Amygdala (tissue), 56 donors: ENCODE measurements around the gene TMEM108.
A peak's percentile ranks its signal among the peaks of the same experiment; 100 is the strongest.

Experiments
- DNase-seq, 56 donors: peaks; one replicate each; lab custom pipeline; 2025; lab: John Stamatoyannopoulos, UW

Gene TMEM108

DNA sequence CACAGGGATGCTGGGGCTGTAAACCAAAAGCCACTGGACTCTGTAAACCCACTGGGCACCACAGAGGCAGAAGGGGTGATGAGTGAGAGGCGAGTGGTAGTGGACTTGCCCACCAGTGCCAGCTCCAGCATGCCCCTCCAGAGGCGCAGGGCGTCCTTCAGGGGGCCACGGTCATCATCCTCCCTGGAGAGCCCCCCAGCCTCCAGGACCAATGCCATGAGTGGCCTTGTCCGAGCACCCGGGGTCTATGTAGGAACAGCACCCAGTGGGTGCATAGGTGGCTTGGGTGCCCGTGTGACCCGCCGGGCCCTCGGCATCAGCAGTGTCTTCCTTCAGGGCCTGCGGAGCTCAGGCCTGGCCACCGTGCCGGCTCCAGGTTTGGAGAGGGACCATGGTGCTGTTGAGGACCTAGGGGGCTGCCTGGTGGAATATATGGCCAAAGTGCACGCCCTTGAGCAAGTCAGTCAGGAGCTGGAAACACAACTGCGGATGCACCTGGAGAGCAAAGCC, 361.9 kb downstream of the TMEM108 start, which contains the start of gene BFSP2:
Gene BFSP2 (plus strand): TSS at position 51 of the 510 bp plus-strand sequence. CDS start 28 bp downstream, at position 79.
- DNase-seq: no peak

DNA sequence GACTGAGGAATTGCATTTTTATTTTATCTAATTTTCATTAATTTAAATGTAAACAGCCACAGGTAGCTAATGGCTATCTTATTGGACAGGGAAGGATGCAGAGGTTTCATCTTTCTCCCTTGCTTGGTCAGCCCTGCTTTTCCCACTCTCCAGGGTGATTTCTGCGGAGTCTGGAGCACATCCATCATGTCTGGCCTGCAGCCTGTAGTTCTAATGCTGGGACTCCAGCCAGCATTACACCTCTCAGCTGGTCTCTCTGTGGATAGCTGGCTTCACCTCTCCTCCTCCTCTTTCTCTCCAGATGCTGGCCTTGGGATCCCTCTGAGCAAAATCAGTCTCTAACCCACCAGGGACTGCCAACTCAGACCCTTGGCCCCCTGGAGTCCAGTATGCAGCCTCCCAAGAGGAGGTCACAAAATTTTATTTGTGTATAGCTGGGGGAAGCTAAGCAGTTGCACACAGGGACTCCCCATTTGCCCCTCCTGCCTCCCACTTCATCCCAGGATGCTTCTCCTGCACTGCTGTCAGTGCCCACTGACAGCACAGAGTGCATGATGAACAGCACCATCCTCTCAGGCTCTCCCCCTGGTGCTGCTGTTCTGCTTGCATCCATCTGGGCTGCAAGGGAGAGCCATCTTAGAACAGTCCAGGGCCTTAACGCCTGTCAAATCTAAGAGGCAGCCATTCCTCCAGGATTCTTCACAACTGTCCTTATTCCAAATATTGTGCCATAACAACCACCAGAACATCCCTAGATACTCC, 363.4 kb downstream of the TMEM108 start:
- peak in 3 of 56 donors; percentile 16 to 35 (median 21) for DNase-seq

DNA sequence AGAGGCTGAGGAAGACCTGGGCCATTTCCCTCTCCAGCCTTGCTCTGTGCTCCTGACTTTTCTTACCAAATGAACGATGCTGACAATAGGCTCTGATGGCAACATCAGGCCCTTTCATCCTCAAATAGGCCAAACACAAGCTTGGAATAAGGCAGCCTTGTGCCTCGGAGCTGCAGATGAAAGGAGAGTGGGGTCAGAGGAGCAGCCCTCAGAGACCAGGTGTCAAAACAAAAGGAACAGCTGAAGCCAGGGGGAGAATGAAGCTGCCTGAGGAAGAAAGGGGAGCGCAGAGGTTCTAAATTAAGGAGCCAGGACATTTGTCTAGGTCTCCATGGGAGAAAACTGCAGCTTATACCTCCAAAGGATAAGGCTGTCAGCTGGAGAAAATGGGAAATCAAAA, 366.7 kb downstream of the TMEM108 start:
- DNase-seq: no peak

DNA sequence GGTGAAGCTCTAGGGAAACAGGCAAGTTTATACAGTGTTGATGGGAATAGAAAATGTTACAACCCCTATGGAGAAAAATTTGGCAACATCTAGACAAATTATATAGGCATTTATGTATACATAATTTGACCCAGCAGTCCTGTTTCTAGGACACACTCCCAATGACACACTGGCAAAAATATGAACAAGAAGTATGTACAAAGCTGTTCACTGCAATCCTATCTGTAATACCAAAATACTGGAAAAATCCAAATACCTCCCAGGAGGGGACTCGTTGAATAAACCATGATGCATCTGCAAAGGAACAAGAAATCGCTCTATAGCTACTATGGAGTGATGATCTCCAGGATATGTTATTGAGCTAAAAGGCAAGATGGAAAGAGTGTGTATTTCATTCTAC, 370.2 kb downstream of the TMEM108 start:
- DNase-seq: no peak

DNA sequence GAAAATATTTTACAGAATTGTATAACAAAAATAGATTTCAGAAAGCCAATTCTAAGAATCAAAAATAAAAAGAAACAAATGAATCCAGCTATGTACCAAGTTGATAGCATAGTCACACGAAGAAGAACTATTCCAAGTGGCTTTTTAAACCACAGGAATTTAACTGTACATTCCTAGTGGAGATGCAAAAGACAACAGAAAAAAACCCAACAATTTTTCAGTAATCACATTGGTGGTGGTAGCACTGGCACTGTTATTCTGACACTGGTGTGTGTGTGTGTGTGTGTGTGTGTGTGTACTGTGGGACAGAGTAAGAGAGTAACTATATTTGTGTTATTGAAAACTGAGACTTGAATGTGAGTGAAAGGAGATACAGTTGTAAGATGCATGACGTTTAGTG, 370.8 kb downstream of the TMEM108 start:
- no peak for DNase-seq

DNA sequence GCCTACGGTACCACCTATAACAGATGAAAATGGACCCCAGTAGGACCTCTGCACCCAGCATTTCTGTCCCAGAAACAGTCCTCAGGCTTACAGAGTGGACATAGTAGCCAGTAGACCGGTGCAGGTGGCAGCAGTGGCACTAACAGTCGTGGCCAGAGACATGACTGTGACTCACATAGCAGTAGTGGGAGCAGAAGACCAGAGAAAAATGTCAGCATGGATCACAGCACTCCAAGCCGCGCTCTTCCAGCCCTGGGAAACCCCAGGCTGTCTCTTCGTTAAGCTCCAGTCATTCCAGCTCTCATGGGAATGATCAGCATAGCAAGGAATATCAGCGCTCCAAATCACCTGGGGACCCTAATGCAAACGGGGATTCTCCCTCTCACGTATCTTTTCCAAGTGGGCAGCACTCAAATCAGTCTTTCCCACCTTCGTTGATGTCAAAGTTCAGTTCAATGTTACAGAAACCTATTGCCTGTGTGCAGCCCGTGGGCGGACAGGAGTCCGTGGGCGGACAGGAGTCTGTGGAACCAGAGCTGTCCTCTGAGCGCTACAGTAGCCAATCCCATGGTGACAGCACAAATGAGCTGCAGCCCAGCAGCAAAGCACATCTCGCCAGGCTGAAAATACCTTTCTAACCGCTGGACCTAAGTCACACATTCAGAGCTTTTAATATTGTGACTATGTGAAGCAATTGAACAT, 372.2 kb downstream of the TMEM108 start:
- DNase-seq: no peak

DNA sequence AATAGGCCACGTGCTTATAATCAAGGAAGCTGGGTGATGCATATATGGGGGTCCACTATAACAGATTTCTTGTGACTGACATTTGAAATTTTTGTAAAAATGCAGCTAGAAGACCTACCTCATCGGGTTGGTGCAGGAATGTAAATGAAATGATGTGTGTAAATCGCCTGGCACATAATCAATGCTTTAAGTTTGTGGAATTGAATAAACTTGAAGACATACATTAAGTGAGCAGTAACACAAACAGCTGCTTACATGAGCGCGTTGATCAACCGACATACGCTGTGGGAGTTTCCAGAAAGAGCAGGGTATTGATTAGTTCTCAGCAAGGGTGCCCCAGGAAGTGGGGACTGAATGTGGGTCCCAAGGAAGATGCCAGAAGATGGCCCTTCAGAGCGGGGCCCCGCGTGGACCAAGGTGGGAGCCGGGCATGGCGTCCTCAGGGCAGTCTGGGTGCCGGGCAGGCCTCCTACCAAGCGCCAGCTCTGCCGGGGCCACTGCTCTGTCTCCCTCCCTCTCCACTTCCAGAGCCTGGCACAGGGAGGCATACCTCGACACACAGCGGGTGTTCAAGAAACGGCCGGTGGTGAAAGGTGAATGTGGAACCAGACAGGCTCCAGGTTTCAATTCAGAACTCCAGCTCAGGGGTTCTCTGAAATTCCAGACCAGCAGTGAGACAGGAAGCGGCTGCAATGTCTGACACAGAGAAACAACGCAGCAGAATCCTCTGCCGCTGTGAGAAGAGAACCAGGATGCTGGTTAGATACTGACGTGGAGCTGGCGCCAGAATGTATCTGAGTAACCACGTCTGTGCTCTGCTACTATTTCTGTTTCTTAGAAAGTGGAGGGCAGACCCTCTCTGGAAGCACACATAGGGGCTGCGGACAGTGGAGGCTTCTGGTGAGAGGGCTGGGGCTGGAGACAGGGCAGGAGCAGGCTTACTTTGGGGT, 374.3 kb downstream of the TMEM108 start:
- peak in 1 of 56 donors; percentile 6 for DNase-seq

DNA sequence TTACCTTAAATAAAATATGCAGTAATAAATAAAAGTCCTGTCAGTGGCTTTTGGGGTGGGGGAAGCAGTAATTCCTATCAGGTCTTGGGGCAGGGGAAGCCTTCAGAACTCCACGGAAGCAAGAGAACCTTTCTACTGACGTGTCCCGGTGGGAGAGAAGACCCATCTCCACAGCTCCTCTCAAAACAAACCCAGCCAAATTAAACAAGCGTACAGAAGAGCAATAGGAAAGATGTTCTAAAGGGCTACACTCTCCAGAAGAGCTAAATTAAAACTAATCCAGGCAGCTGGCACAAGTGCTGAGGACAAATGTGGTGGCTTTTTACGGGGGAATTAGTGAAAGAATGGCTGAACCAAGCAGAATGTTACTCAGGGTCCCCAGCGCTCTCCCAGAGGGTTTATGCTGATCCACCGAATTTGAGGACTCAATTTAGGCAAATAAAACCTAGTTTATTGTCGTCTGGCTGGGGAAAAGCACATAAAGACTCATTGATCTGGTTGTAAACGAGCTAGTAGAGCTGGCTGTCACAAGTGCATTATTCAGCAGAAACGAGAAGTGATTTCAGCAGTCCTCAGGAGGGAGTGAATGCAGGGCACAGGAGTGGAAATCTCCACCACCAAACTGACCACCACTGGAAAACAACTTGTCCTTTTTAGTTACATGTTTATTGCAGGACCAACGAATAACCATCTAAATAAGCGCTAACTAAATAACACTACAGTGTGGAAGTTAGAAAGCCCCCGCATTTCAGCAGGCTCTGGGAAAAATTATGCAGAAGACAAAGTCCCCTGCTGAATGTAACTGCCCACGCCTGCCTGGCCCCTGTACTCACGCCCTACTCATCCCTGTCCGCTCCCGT, 375.2 kb downstream of the TMEM108 start:
- peak in 16 of 56 donors; percentile 7 to 55 (median 24) for DNase-seq

DNA sequence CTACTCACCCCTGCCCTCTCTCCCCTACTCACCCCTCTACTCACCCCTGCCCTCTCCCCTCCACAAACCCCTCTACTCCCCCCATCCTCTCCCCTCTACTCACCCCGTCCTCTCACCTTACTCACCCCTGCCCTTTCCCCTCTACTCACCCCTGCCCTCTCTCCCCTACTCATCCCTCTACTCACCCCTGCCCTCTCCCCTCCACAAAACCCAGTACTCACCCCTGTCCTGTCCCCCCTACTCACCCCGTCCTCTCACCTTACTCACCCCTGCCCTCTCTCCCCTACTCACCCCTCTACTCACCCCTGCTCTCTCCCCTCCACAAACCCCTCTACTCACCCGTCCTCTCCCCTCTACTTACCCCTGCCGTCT, 375.8 kb downstream of the TMEM108 start:
- no peak for DNase-seq

DNA sequence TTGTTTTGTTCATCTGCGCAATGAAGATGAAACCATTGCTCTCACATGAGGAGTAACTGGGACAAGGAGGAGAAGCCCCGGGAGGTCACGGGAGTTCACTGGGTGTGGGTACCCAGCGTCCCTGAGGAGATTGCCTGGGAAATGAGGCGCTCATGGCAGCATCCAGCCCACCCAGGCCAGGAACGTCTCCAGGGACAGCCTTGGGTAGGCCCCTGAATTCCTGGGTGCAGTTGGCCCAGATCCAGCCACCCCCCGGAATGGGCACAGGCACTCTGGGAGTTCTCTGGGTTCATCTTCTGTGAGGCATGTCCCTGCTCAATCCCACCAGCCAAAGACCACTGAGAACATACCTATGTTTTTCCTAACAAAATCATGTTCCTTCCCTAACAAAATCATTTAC, 380.2 kb downstream of the TMEM108 start:
- DNase-seq: no peak

DNA sequence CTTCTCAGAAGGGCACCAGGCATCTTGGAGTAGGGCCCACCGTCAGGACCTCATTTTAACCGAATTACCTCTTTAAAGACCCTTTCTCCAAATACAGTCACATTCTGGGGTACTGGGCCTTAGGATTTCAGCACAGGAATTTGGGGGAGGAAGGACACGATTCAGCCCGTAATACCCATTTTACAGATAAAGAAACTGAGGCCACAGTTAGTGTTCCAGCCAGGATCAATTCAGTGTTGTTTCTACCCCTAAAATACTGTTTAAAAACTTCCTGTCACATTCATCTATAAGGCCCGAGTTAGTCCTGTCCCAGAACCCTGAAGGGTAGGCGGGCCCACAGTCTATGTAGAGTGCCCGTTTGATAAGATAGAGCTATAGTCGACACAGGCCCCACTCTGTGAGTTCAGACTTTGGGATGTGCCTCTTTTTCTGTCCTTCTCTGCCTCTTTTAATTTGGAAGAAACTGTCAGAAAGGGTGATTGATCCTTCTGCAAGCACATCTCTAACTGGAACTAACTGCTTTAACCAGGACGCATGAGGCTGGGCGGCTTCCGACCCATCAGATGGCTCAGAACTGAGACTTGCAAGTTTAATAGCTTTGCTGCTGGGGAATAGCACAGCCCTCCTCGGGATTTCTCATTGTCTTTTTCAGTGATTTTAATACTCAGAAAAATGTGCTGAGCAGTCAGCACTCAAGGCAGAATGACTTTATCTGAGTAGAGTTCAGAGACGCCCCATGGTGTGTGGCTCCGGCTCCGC, 381.1 kb downstream of the TMEM108 start:
- DNase-seq: no peak

DNA sequence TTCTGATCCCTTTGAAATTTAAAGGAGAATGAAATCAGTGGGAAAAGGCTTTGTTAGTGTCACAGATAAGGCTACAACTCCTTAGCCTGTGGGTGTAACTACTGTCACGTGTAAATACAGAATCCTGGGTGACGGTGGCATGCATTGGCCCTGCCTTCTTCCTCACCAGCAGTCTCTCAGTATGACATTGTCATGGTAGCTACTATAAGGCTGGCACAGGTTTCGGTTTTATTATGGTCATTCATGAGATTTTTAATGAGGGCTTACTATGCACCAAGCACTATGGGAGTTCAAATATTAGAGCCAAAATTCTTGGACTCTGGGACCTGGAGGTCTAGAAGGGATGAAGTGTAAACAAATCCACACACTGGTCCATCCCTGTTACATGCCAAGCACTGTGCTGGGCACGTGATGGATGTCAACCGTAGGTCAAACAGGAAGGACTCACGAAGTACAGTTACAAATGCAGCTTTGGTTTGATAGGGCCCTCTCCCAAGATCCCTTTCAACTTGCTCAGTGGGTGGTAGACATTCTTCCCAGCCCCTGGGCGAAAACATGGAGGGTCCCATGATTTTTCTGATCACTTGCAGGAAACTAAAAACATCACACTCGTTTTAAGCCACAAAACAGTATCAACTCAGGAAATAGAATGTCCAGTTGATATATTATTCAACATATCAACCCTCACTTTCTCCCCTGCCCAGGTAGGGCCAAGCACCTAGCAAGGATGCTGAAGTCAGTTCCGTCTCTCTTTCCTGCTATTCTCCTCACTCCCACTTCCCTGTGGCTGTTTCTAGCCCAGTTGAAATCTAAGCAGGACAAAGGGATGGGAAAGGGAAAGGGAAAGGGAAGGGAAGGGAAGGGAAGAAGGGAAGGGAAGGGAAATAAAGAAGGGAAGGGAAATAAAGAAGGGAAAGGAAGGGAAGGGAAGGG, 387.0 kb downstream of the TMEM108 start:
- DNase-seq: no peak

DNA sequence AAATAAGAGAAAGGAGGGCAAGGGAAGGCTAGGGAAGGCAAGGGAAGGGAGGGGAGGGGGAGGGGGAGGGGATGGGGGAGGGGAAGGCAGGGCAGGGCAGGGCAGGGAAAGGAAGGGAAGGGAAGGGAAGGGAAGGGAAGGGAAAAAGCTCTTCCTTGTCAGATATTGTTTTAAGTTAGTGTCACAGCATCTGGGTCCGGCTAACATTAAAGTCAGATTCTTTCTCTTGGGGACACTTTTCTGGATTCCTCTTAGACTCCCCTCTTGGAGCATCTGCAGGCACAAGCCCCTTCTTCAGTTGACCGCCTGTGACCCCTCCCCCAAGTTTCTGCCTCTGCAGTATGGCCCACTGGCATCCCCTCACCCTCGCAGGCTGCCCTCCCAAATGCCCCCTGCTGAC, 387.7 kb downstream of the TMEM108 start:
- no peak for DNase-seq

DNA sequence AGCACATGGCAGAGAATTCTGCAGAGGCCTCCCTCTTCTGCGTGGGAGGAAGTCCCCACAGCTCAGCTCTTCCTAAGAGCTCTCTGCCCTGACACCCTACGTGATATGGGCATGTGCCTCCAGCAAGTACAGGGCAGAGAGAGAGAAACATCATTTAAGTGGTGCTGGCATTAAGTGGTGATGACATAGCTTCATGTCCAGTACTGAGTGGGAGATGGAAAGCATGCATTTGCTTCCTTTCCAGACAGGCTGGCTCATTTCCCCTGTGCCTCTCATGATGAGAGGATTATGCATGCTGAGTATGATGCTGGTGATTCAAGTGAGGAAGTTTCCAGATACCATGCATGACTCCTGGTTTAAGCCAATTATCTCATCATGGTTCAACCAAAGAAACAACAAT, 388.5 kb downstream of the TMEM108 start:
- no peak for DNase-seq

DNA sequence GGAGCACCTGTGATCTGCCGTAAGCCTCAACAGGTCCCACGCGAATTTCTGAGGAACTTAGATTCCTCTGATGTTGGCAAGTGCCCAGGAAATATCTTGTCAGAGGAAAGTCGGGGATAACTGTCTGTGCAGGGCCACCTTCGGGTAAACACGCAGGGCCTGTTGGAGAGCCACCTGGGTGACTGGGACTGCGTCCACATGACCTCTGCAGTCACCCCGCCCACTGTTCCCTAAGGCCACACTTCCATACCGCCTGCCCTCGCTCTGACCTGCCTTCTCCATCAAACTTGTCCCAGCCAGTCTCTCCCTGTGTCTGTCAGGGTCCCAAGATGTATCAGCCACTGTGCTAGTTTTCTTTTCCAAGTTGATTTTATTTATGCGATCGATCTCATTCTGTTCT, 390.4 kb downstream of the TMEM108 start:
- DNase-seq: no peak

DNA sequence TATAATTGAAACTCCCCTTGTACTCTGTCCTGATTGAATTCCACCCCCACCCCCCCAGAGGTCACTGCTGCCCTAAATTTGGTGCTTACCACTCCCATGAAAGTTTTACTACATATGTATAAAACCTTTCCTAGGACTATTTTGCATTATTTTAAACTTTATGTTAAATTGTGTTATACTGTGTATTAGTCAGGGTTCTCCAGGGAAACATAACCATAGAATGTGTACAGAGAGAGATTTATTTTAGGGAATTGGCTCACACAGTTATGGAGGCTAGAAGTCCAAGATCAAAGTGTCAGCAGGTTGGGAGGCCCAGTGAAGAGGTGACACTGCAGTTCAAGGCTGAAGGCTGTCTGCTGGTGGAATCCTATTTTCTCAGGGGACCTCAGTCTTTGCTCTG, 390.9 kb downstream of the TMEM108 start:
- no peak for DNase-seq

DNA sequence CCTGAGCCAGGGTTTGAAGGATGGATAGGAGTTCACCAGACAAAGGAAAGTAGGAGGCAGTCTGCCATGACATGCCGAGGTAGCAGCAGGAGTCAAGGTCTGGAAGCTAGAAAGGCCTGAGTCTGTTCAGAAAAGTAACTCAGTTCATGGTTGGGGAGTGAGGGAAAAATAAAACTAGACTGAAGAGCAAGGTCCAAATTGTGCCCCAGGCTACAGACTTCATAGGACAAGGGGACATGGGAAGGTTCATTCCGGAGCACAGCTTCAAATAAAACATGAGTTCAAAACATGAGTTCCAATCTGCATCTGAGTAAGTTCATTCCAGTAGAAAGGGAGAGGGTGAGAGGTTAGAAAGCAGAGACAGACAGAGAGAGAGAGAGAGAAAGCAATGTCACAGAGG, 401.4 kb downstream of the TMEM108 start:
- DNase-seq: no peak

DNA sequence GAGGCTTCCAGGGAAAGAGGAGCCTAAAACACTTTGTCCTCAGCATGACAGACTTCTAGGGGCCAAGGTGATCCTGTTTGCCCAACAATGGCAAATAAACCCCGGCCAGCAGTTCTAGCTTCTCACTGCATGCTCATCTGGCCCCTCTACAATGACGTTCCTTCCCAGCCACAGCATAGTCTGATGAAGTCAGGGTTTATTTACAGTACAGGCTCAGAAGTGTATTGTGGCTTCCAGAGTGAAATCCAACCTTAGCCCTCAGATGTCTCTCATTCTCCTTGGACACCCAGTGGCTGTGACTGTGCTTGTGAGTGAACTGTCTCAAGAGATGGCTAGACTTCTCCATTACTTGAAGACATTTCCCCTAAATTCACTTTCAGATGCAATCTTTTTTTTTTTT, 402.5 kb downstream of the TMEM108 start:
- DNase-seq: no peak
